Ectodermal cell (in vitro differentiated cells): ENCODE measurements around the gene HPX.

Experiments
- H3K27ac ChIP-seq: 2 replicates; pipeline ENCODE4 v1.7.0; 2013; ENCODE audit warnings: mild to moderate bottlenecking, low read depth, low read length; ENCODE audit not compliant: insufficient read depth, poor library complexity, severe bottlenecking
- H3K27me3 ChIP-seq: 2 replicates; pipeline ENCODE4 v1.7.0; 2013; ENCODE audit warnings: mild to moderate bottlenecking, low read length; ENCODE audit not compliant: insufficient read depth, control insufficient read depth, poor library complexity, severe bottlenecking
- H3K36me3 ChIP-seq: one replicate; pipeline ENCODE4 v1.7.0; 2013; ENCODE audit warnings: low read length; ENCODE audit not compliant: control insufficient read depth, insufficient read depth
- H3K4me1 ChIP-seq: one replicate; pipeline ENCODE4 v1.7.0; 2013; ENCODE audit warnings: low read length; ENCODE audit not compliant: control insufficient read depth, insufficient read depth
- H3K4me3 ChIP-seq: 2 replicates; pipeline ENCODE4 v1.7.0; 2013; ENCODE audit warnings: low read depth, low read length, control low read depth; ENCODE audit not compliant: insufficient read depth
- H3K9me3 ChIP-seq: 2 replicates; pipeline ENCODE4 v1.7.0; 2013; ENCODE audit warnings: mild to moderate bottlenecking, low read length, moderate library complexity; ENCODE audit not compliant: control insufficient read depth
- WGBS, 2 experiments: methylation state at CpG; one replicate each; pipeline ENCODE4 v1.1.7; 2013; ENCODE audit warnings: missing lambda C conversion rate in 2 of 2; 5-methylcytosine and 5-hydroxymethylcytosine counted together

HPX gene

GRCh38 chr11:6418557-6419008, 22.2 kb downstream of the HPX start:
- 0% methylated on average over 35 to 38 of the region's 38 CpGs for WGBS, 2 experiments
- Histone ChIP-seq H3K4me3 (peak overlapping the region; percentile 76), H3K36me3 (no peaks in the 10 kb centered on the region), H3K9me3 (no peaks in the 10 kb centered on the region), H3K4me1 (no peaks in the 10 kb centered on the region), H3K27me3 (peaks cover 23% of the 10 kb centered on the region), H3K27ac (no peak overlapping the region)

- no peaks in the 10 kb centered on the region for H3K36me3 ChIP-seq
- H3K27me3 ChIP-seq: peaks cover 18% of the 10 kb centered on the region
- H3K4me3 ChIP-seq: peak overlapping the region; percentile 76
- WGBS, 2 experiments: 53 to 55% methylated on average over 7 of the region's 7 CpGs
- H3K27ac ChIP-seq: no peak overlapping the region
- no peaks in the 10 kb centered on the region for H3K4me1 ChIP-seq
- no peaks in the 10 kb centered on the region for H3K9me3 ChIP-seq
Measured at GRCh38 chr11:6417907-6418556, 22.8 kb downstream of the HPX start.

GRCh38 chr11:6415797-6416196, 25.0 kb downstream of the HPX start:
- no peak overlapping the region for H3K4me3 ChIP-seq
- WGBS, 2 experiments: 89 to 92% methylated on average over 6 of the region's 6 CpGs
- H3K36me3 ChIP-seq: no peaks in the 10 kb centered on the region
- H3K27ac ChIP-seq: no peak overlapping the region
- H3K9me3 ChIP-seq: no peaks in the 10 kb centered on the region
- no peaks in the 10 kb centered on the region for H3K4me1 ChIP-seq
- peaks cover 16% of the 10 kb centered on the region for H3K27me3 ChIP-seq

- no peak overlapping the region for H3K4me3 ChIP-seq
- H3K36me3 ChIP-seq: peaks cover 3% of the 10 kb centered on the region
- 94 to 98% methylated on average over 3 of the region's 3 CpGs for WGBS, 2 experiments
- H3K27ac ChIP-seq: no peak overlapping the region
- H3K4me1 ChIP-seq: no peaks in the 10 kb centered on the region
- no peaks in the 10 kb centered on the region for H3K9me3 ChIP-seq
- peaks cover 7% of the 10 kb centered on the region for H3K27me3 ChIP-seq
Measured at GRCh38 chr11:6414874-6415328, 25.9 kb downstream of the HPX start.

GRCh38 chr11:6413791-6414201, 27.0 kb downstream of the HPX start:
- Histone ChIP-seq H3K27me3 (no peaks in the 10 kb centered on the region), H3K4me3 (no peak overlapping the region), H3K36me3 (peaks cover 3% of the 10 kb centered on the region), H3K4me1 (no peaks in the 10 kb centered on the region), H3K9me3 (no peaks in the 10 kb centered on the region), H3K27ac (no peak overlapping the region)
- 91% methylated on average over 12 of the region's 12 CpGs for WGBS, 2 experiments

- Histone ChIP-seq H3K9me3 (no peaks in the 10 kb centered on the region), H3K27me3 (no peaks in the 10 kb centered on the region), H3K27ac (no peak overlapping the region), H3K4me1 (no peaks in the 10 kb centered on the region), H3K4me3 (no peak overlapping the region), H3K36me3 (peaks cover 3% of the 10 kb centered on the region)
- WGBS, 2 experiments: 92 to 95% methylated on average over 10 of the region's 10 CpGs
Measured at GRCh38 chr11:6411594-6412031, 29.2 kb downstream of the HPX start.

GRCh38 chr11:6410695-6411430, 29.9 kb downstream of the HPX start:
- Histone ChIP-seq H3K4me1 (no peaks in the 10 kb centered on the region), H3K27me3 (no peaks in the 10 kb centered on the region), H3K27ac (no peak overlapping the region), H3K4me3 (no peak overlapping the region), H3K36me3 (peaks cover 3% of the 10 kb centered on the region), H3K9me3 (no peaks in the 10 kb centered on the region)
- 95 to 96% methylated on average over 23 of the region's 23 CpGs for WGBS, 2 experiments

- 81 to 83% methylated on average over 2 of the region's 2 CpGs for WGBS, 2 experiments
- no peak overlapping the region for H3K27ac ChIP-seq
Measured at GRCh38 chr11:6406370-6406769, 34.4 kb downstream of the HPX start.

GRCh38 chr11:6405846-6406245, 34.9 kb downstream of the HPX start:
- Histone ChIP-seq H3K27ac (no peak overlapping the region), H3K4me1 (peaks cover 15% of the 10 kb centered on the region), H3K9me3 (no peaks in the 10 kb centered on the region), H3K27me3 (no peaks in the 10 kb centered on the region), H3K4me3 (no peak overlapping the region), H3K36me3 (peaks cover 20% of the 10 kb centered on the region)
- WGBS, 2 experiments: 93 to 94% methylated on average over 6 of the region's 6 CpGs

More at GRCh38 chr11:6406370-6406769, 34.4 kb downstream of the HPX start:
- Histone ChIP-seq H3K9me3 (no peaks in the 10 kb centered on the region), H3K36me3 (peaks cover 14% of the 10 kb centered on the region), H3K27me3 (no peaks in the 10 kb centered on the region), H3K4me1 (peaks cover 15% of the 10 kb centered on the region), H3K4me3 (no peak overlapping the region)

- peaks cover 21% of the 10 kb centered on the region for H3K36me3 ChIP-seq
- H3K4me1 ChIP-seq: peaks cover 15% of the 10 kb centered on the region
- peak overlapping the region; percentile 12 for H3K4me3 ChIP-seq
- 24 to 31% methylated on average over 13 of the region's 13 CpGs for WGBS, 2 experiments
- H3K27me3 ChIP-seq: no peaks in the 10 kb centered on the region
- H3K27ac ChIP-seq: peak overlapping the region; percentile 85
- H3K9me3 ChIP-seq: no peaks in the 10 kb centered on the region
Measured at GRCh38 chr11:6405052-6405667, 35.6 kb downstream of the HPX start.
